ENCODE data around the gene FBXO46. TPM values are rescaled to one million over a fixed set of nuclear protein-coding genes. Genes with fewer than 3 reads are reported as not detected.

FBXO46 gene
- total RNA-seq, 5 donors from 2014 or later (not counting 1 experiment from before 2014, with no cell fraction given), result 27.9 to 48.3 (median 38.0) TPM

GRCh38 chr19:45717983-45718650 lies 12.6 kb downstream of the FBXO46 start:
- Histone ChIP-seq H3K4me1 (ENCODE audit: control insufficient read depth in 1 of 2, extremely low read depth in 1 of 2, insufficient read depth in 2 of 2, low read length in 2 of 2) (peaks cover 13 to 31% of the 10 kb centered on the region in 2 experiments), H3K9me3 (no peaks in the 10 kb centered on the region), H3K27me3 (replicated peaks in 1 of 2; ENCODE audit: control insufficient read depth in 2 of 2, extremely low read depth in 1 of 2, insufficient read depth in 2 of 2, low read length in 1 of 2) (no peaks in the 10 kb centered on the region), H3K4me3 (ENCODE audit: control insufficient read depth in 1 of 2, extremely low read depth in 1 of 2, low read length in 1 of 2) (peak overlapping the region; percentile 73 to 82), H3K36me3 (ENCODE audit: control insufficient read depth in 2 of 2, extremely low read depth in 1 of 2, insufficient read depth in 1 of 2, low read length in 1 of 2) (peaks cover 0 to 23% of the 10 kb centered on the region in 2 donors), H3K27ac (ENCODE audit: low read length) (peak overlapping the region; percentile 88)
- 77% methylated on average over 9 of the region's 12 CpGs for WGBS (ENCODE audit: insufficient coverage)
- no peaks in the 10 kb centered on the region for H3K27me3 Mint-ChIP-seq
- ChIA-PET CTCF (interaction anchor here in 1 of 2 donors (0.5 to 3.8 kb wide), 5 partner anchors 12 to 145 kb away, joined by 3 to 30 read pairs (median 8); partner anchors contain the start of genes QPCTL, SIX5, SNRPD2 and SYMPK), POLR2A (interaction anchor here in 1 of 2 donors (0.6 kb wide), 1 partner anchor 52 kb away, joined by 3 read pairs; no protein-coding TSS in a partner anchor)
- H3K4me3 Mint-ChIP-seq, result peak overlapping the region; percentile 93 to 98 (median 96)
- peak in 1 of 35 experiments; percentile 16 for DNase-seq
- H3K4me1 Mint-ChIP-seq, result peaks cover 42 to 47% (median 47%) of the 10 kb centered on the region in 3 donors
- H3K36me3 Mint-ChIP-seq, result peaks cover 12% of the 10 kb centered on the region
- no peaks in the 10 kb centered on the region for H3K9me3 Mint-ChIP-seq
- H3K27ac Mint-ChIP-seq, result peak overlapping the region; percentile 98
- ATAC-seq (replicated peaks in 1 of 4), result no peak

GRCh38 chr19:45717131-45717982 lies 13.3 kb downstream of the FBXO46 start:
- DNase-seq (peak; percentile 93 to 99 (median 97)), ATAC-seq (replicated peaks in 1 of 4) (peak; percentile 94 to 96 (median 94))
- Histone ChIP-seq H3K36me3 (ENCODE audit: control insufficient read depth in 2 of 2, extremely low read depth in 1 of 2, insufficient read depth in 1 of 2, low read length in 1 of 2) (peaks cover 2 to 26% of the 10 kb centered on the region in 2 donors), H3K9me3 (no peaks in the 10 kb centered on the region), H3K27ac (ENCODE audit: low read length) (peak overlapping the region; percentile 88), H3K4me1 (ENCODE audit: control insufficient read depth in 1 of 2, extremely low read depth in 1 of 2, insufficient read depth in 2 of 2, low read length in 2 of 2) (peaks cover 13 to 34% of the 10 kb centered on the region in 2 experiments), H3K27me3 (replicated peaks in 1 of 2; ENCODE audit: control insufficient read depth in 2 of 2, extremely low read depth in 1 of 2, insufficient read depth in 2 of 2, low read length in 1 of 2) (no peaks in the 10 kb centered on the region), H3K4me3 (ENCODE audit: control insufficient read depth in 1 of 2, extremely low read depth in 1 of 2, low read length in 1 of 2) (peak overlapping the region; percentile 73 to 82)
- POLR2A ChIA-PET, result interaction anchor here in 1 of 2 donors (0.5 to 0.6 kb wide), 5 partner anchors 15 to 1714 kb away, joined by 3 to 8 read pairs (median 3); no protein-coding TSS in a partner anchor
- peaks cover 42 to 47% (median 47%) of the 10 kb centered on the region in 3 donors for H3K4me1 Mint-ChIP-seq
- H3K27ac Mint-ChIP-seq, result peak overlapping the region; percentile 98
- no peaks in the 10 kb centered on the region for H3K27me3 Mint-ChIP-seq
- no peaks in the 10 kb centered on the region for H3K9me3 Mint-ChIP-seq
- H3K36me3 Mint-ChIP-seq, result peaks cover 12% of the 10 kb centered on the region
- WGBS (ENCODE audit: insufficient coverage), result 0% methylated on average over 33 of the region's 51 CpGs
- H3K4me3 Mint-ChIP-seq, result peak overlapping the region; percentile 93 to 98 (median 96)
- CTCF ChIA-PET, result interaction anchor here (0.5 to 3.8 kb wide), 13 partner anchors 10 to 951 kb away, joined by 3 to 30 read pairs (median 4); partner anchors contain the start of genes QPCTL (in 1 of the 2), SIX5 (in 1 of the 2), SNRPD2 (in 1 of the 2) and SYMPK (in 1 of the 2)

GRCh38 chr19:45716359-45717130 lies 14.2 kb downstream of the FBXO46 start:
- ATAC-seq (replicated peaks in 1 of 4) (peak in 1 of 4 experiments; percentile 2), DNase-seq (peak in 10 of 35 experiments; percentile 4 to 49 (median 12))
- peaks cover 13 to 32% of the 10 kb centered on the region in 2 experiments for H3K4me1 ChIP-seq (ENCODE audit: control insufficient read depth in 1 of 2, extremely low read depth in 1 of 2, insufficient read depth in 2 of 2, low read length in 2 of 2)
- H3K4me3 ChIP-seq (ENCODE audit: control insufficient read depth in 1 of 2, extremely low read depth in 1 of 2, low read length in 1 of 2), result peak overlapping the region; percentile 73 to 82
- H3K27me3 ChIP-seq (replicated peaks in 1 of 2; ENCODE audit: control insufficient read depth in 2 of 2, extremely low read depth in 1 of 2, insufficient read depth in 2 of 2, low read length in 1 of 2), result no peaks in the 10 kb centered on the region
- H3K36me3 Mint-ChIP-seq, result peaks cover 10% of the 10 kb centered on the region
- H3K27ac Mint-ChIP-seq, result peak overlapping the region; percentile 98
- H3K27ac ChIP-seq (ENCODE audit: low read length), result peak overlapping the region; percentile 67
- no peaks in the 10 kb centered on the region for H3K9me3 ChIP-seq
- peaks cover 44 to 47% (median 44%) of the 10 kb centered on the region in 3 donors for H3K4me1 Mint-ChIP-seq
- H3K36me3 ChIP-seq (ENCODE audit: control insufficient read depth in 2 of 2, extremely low read depth in 1 of 2, insufficient read depth in 1 of 2, low read length in 1 of 2), result peaks cover 10 to 27% of the 10 kb centered on the region in 2 donors
- CTCF ChIA-PET, result interaction anchor here (0.5 to 3.8 kb wide), 12 partner anchors 9 to 951 kb away, joined by 3 to 30 read pairs (median 5); partner anchors contain the start of genes QPCTL (in 1 of the 2), SIX5 (in 1 of the 2), SNRPD2 (in 1 of the 2) and SYMPK (in 1 of the 2)
- peak overlapping the region; percentile 93 to 98 (median 96) for H3K4me3 Mint-ChIP-seq
- no peaks in the 10 kb centered on the region for H3K27me3 Mint-ChIP-seq
- no peaks in the 10 kb centered on the region for H3K9me3 Mint-ChIP-seq
- POLR2A ChIA-PET, result interaction anchor here (0.5 to 0.7 kb wide), 5 partner anchors 11 to 1715 kb away, joined by 3 to 6 read pairs (median 4); no protein-coding TSS in a partner anchor
- WGBS (ENCODE audit: insufficient coverage), result 5% methylated on average over 22 of the region's 24 CpGs

GRCh38 chr19:45715139-45715538 lies 15.6 kb downstream of the FBXO46 start:
- no peak overlapping the region for H3K4me3 ChIP-seq (ENCODE audit: control insufficient read depth in 1 of 2, extremely low read depth in 1 of 2, low read length in 1 of 2)
- H3K36me3 ChIP-seq (ENCODE audit: control insufficient read depth in 2 of 2, extremely low read depth in 1 of 2, insufficient read depth in 1 of 2, low read length in 1 of 2), result peaks cover 10 to 32% of the 10 kb centered on the region in 2 donors
- no peak overlapping the region for H3K27ac ChIP-seq (ENCODE audit: low read length)
- peak overlapping the region in 1 of 3 donors; percentile 98 for H3K4me3 Mint-ChIP-seq
- peaks cover 50 to 58% (median 53%) of the 10 kb centered on the region in 3 donors for H3K4me1 Mint-ChIP-seq
- DNase-seq (no peak), ATAC-seq (replicated peaks in 1 of 4) (no peak)
- H3K27me3 Mint-ChIP-seq, result no peaks in the 10 kb centered on the region
- peak overlapping the region in 1 of 2 donors; percentile 55 for H3K27ac Mint-ChIP-seq
- no peaks in the 10 kb centered on the region for H3K27me3 ChIP-seq (replicated peaks in 1 of 2; ENCODE audit: control insufficient read depth in 2 of 2, extremely low read depth in 1 of 2, insufficient read depth in 2 of 2, low read length in 1 of 2)
- H3K9me3 Mint-ChIP-seq, result no peaks in the 10 kb centered on the region
- ChIA-PET POLR2A (no interaction called here), CTCF (interaction anchor here (0.6 to 3.8 kb wide), 6 partner anchors 15 to 1066 kb away, joined by 4 to 30 read pairs (median 5); partner anchors contain the start of genes FBXO46 (in 1 of the 2), QPCTL (in 1 of the 2), SIX5 (in 1 of the 2) and SNRPD2 (in 1 of the 2))
- peaks cover 13 to 34% of the 10 kb centered on the region in 2 experiments for H3K4me1 ChIP-seq (ENCODE audit: control insufficient read depth in 1 of 2, extremely low read depth in 1 of 2, insufficient read depth in 2 of 2, low read length in 2 of 2)
- no CpG with 5 or more reads among the region's 3 CpGs for WGBS (ENCODE audit: insufficient coverage)
- H3K9me3 ChIP-seq, result no peaks in the 10 kb centered on the region
- H3K36me3 Mint-ChIP-seq, result peaks cover 16% of the 10 kb centered on the region

GRCh38 chr19:45713141-45713540 lies 17.6 kb downstream of the FBXO46 start:
- Mint-ChIP-seq H3K9me3 (no peaks in the 10 kb centered on the region), H3K27me3 (no peaks in the 10 kb centered on the region), H3K4me1 (peaks cover 45 to 51% (median 46%) of the 10 kb centered on the region in 3 donors), H3K27ac (no peak overlapping the region), H3K36me3 (peaks cover 14% of the 10 kb centered on the region), H3K4me3 (no peak overlapping the region)
- Histone ChIP-seq H3K27ac (ENCODE audit: low read length) (no peak overlapping the region), H3K36me3 (ENCODE audit: control insufficient read depth in 2 of 2, extremely low read depth in 1 of 2, insufficient read depth in 1 of 2, low read length in 1 of 2) (peaks cover 19 to 31% of the 10 kb centered on the region in 2 donors), H3K9me3 (no peaks in the 10 kb centered on the region), H3K4me3 (ENCODE audit: control insufficient read depth in 1 of 2, extremely low read depth in 1 of 2, low read length in 1 of 2) (no peak overlapping the region), H3K27me3 (replicated peaks in 1 of 2; ENCODE audit: control insufficient read depth in 2 of 2, extremely low read depth in 1 of 2, insufficient read depth in 2 of 2, low read length in 1 of 2) (no peaks in the 10 kb centered on the region), H3K4me1 (ENCODE audit: control insufficient read depth in 1 of 2, extremely low read depth in 1 of 2, insufficient read depth in 2 of 2, low read length in 2 of 2) (peaks cover 11 to 27% of the 10 kb centered on the region in 2 experiments)
- 96% methylated on average over 14 of the region's 15 CpGs for WGBS (ENCODE audit: insufficient coverage)
- no peak for ATAC-seq (replicated peaks in 1 of 4)
- ChIA-PET CTCF (no interaction called here), POLR2A (no interaction called here)
- DNase-seq, result no peak

Measured in T-cell (primary cell).